HepG2 (cell line): ENCODE data around the gene TFAP2B.

Source experiments
- CREB1 ChIP-seq, 2 experiments: fragments of 450-650 bp in 1 of 2; IDR thresholded peaks; 2 replicates each; pipeline ENCODE4 v1.6.1; 2016 to 2017; ENCODE audit warnings: control low read depth in 1 of 2, mild to moderate bottlenecking in 1 of 2, missing compliant biosample characterization in 1 of 2, missing genetic modification characterization in 1 of 2
- EP300 ChIP-seq, 3 experiments: sonication (generic) in 1 of 3; formaldehyde crosslinking in 1 of 3; IDR thresholded peaks; 2 replicates each; pipeline versions ENCODE4 v1.5.1 to v1.6.1; 2011 to 2020; ENCODE audit warnings: low read depth in 2 of 3, low read length in 2 of 3, borderline replicate concordance in 1 of 3, improper control_type of control experiment in 1 of 3, mild to moderate bottlenecking in 1 of 3, missing genetic modification reagents in 1 of 3, moderate library complexity in 1 of 3
- ETV6 ChIP-seq: sonication (generic); formaldehyde crosslinking; conservative IDR thresholded peaks from 2 replicates; pipeline ENCODE4 v1.4.0; 2020; ENCODE audit warnings: missing genetic modification reagents
- FOXK2 ChIP-seq: fragments of 450-650 bp; IDR thresholded peaks from 2 replicates; pipeline ENCODE4 v1.6.1; 2016
- RFX5 ChIP-seq: IDR thresholded peaks from 2 replicates; pipeline ENCODE4 v1.6.1; 2011; ENCODE audit warnings: low read depth, low read length, improper control_type of control experiment

- TF ChIP-seq RFX5 (no peak), CREB1 (IDR thresholded peaks at IDR 0.05) (no peak), CREB1 (CRISPR knock-in tag; IDR thresholded peaks at IDR 0.05) (no peak), ETV6 (CRISPR knock-in tag) (no peak), EP300 (IDR thresholded peaks at IDR 0.05; ENCODE audit: low read depth in 2 of 2, low read length in 2 of 2) (no peak), EP300 (CRISPR knock-in tag; IDR thresholded peaks at IDR 0.05; ENCODE audit: borderline replicate concordance) (no peak), FOXK2 (no peak)
These were observed 43.5 kb downstream of the TFAP2B start for GRCh38 chr6:50862176-50862575.
